ENCODE measurements around the gene SLC5A6. TPM values are rescaled to one million over a fixed set of nuclear protein-coding genes. Genes with fewer than 3 reads are reported as not detected.
A peak's percentile ranks its signal among the peaks of the same experiment; 100 is the strongest.

Gene SLC5A6
- total RNA-seq, 1 donor from 2014 or later, result 42.1 TPM

- no peak for DNase-seq (ENCODE audit: low spot score)
Measured at GRCh38 chr2:27236626-27237025, 24.6 kb upstream of the SLC5A6 start.

- DNase-seq (ENCODE audit: low spot score), result no peak
Measured at GRCh38 chr2:27236136-27236535, 24.1 kb upstream of the SLC5A6 start.

- no peak for DNase-seq (ENCODE audit: low spot score)
Measured at GRCh38 chr2:27233341-27233740, 21.3 kb upstream of the SLC5A6 start.

- DNase-seq (ENCODE audit: low spot score), result no peak
Measured at GRCh38 chr2:27231921-27232320, 19.9 kb upstream of the SLC5A6 start.

GRCh38 chr2:27227501-27227900 is 15.4 kb upstream of the SLC5A6 start:
- no peak for DNase-seq (ENCODE audit: low spot score)

GRCh38 chr2:27225526-27225925 is 13.5 kb upstream of the SLC5A6 start:
- peak; percentile 39 for DNase-seq (ENCODE audit: low spot score)

GRCh38 chr2:27223416-27223815 is 11.3 kb upstream of the SLC5A6 start:
- no peak for DNase-seq (ENCODE audit: low spot score)

- DNase-seq (ENCODE audit: low spot score), result no peak
Measured at GRCh38 chr2:27222407-27222806, 10.3 kb upstream of the SLC5A6 start.

GRCh38 chr2:27221166-27221565 is 9.1 kb upstream of the SLC5A6 start:
- no peak for DNase-seq (ENCODE audit: low spot score)

- DNase-seq (ENCODE audit: low spot score), result no peak
Measured at GRCh38 chr2:27220091-27220490, 8.0 kb upstream of the SLC5A6 start.

- no peak for DNase-seq (ENCODE audit: low spot score)
Measured at GRCh38 chr2:27219091-27219490, 7.0 kb upstream of the SLC5A6 start.

GRCh38 chr2:27218614-27219013 is 6.5 kb upstream of the SLC5A6 start:
- no peak for DNase-seq (ENCODE audit: low spot score)

GRCh38 chr2:27217173-27218121 is 5.4 kb upstream of the SLC5A6 start, which contains the start of gene CAD:
TSS of gene CAD (plus strand) at chr2:27217369. CDS start at chr2:27217552, 183 bp downstream.
- DNase-seq (ENCODE audit: low spot score), result peak; percentile 87

GRCh38 chr2:27216416-27217137 is 4.5 kb upstream of the SLC5A6 start:
- DNase-seq (ENCODE audit: low spot score), result no peak

GRCh38 chr2:27214941-27215340 is 2.9 kb upstream of the SLC5A6 start:
- DNase-seq (ENCODE audit: low spot score), result no peak

- no peak for DNase-seq (ENCODE audit: low spot score)
Measured at GRCh38 chr2:27212626-27213471, 781 bp upstream of the SLC5A6 start.

GRCh38 chr2:27211241-27211942 is 676 bp downstream of the SLC5A6 start:
- no peak for DNase-seq (ENCODE audit: low spot score)

- no peak for DNase-seq (ENCODE audit: low spot score)
Measured at GRCh38 chr2:27209621-27210401, 2.3 kb downstream of the SLC5A6 start.

GRCh38 chr2:27208486-27209050 is 3.5 kb downstream of the SLC5A6 start:
- DNase-seq (ENCODE audit: low spot score), result no peak

- no peak for DNase-seq (ENCODE audit: low spot score)
Measured at GRCh38 chr2:27206346-27206745, 5.7 kb downstream of the SLC5A6 start.

Data from ureter (tissue), 1 donor.